Caco-2 (cell line): Measurements from ENCODE around the gene FCHSD2. TPM values are rescaled to one million over a fixed set of nuclear protein-coding genes. Genes with fewer than 3 reads are reported as not detected.
"Not testable (repeated sequence)": the region's sequence is repeated elsewhere in the genome, so short reads cannot be mapped to it uniquely, and the experiment has no call there.

Experiments used
- BruUV-seq: library from RNA; stranded (reverse); fragments of 400-500 nt; replicated peaks from 2 replicates; lab custom pipeline; 2021; lab: Mats Ljungman, UMichigan
- CTCF ChIA-PET: fragments of 300-600 bp; sonication (Branson Sonifier 250); formaldehyde crosslinking; loops from one replicate; lab custom pipeline; 2022; ENCODE audit warnings: antibody characterized with exemption; lab: Charles Lee
- POLR2A ChIA-PET: fragments of 300-600 bp; sonication (Branson Sonifier 250); formaldehyde crosslinking; loops from one replicate; lab custom pipeline; 2022; ENCODE audit warnings: antibody characterized with exemption; lab: Charles Lee
- DNase-seq, 2 experiments: peaks; one replicate each; pipeline versions ENCODE4 v3.0.0 to v3.0.0-alpha.2; 2020 to 2022
- H3K27me3 ChIP-seq: replicated peaks from 2 replicates; pipeline ENCODE4 v1.6.0; 2011; ENCODE audit warnings: low read length; ENCODE audit not compliant: control insufficient read depth, insufficient read depth
- H3K36me3 ChIP-seq: 2 replicates; pipeline ENCODE4 v1.5.1; 2011; ENCODE audit warnings: low read length; ENCODE audit not compliant: control insufficient read depth, insufficient read depth
- H3K4me1 ChIP-seq: fragments of 250-450 bp; sonication (Bioruptor Pico); 2 replicates; pipeline ENCODE4 v1.5.1; 2020; ENCODE audit warnings: mild to moderate bottlenecking
- H3K4me3 ChIP-seq: 2 replicates; pipeline ENCODE4 v1.5.1; 2011; ENCODE audit warnings: low read depth, mild to moderate bottlenecking, control low read depth, low read length
- H3K9me3 ChIP-seq: fragments of 250-450 bp; sonication (Bioruptor Pico); 2 replicates; pipeline ENCODE4 v1.5.1; 2020; ENCODE audit warnings: mild to moderate bottlenecking, moderate library complexity
- H3K27ac Mint-ChIP-seq: one replicate; pipeline ENCODE4 v1.8.0; 2022; ENCODE audit warnings: mixed read lengths; ENCODE audit not compliant: unreplicated experiment
- H3K27me3 Mint-ChIP-seq: one replicate; pipeline ENCODE4 v1.8.0; 2022; ENCODE audit warnings: mixed read lengths; ENCODE audit not compliant: insufficient read depth, unreplicated experiment
- H3K36me3 Mint-ChIP-seq: one replicate; pipeline ENCODE4 v1.8.0; 2022; ENCODE audit warnings: mild to moderate bottlenecking, mixed read lengths; ENCODE audit not compliant: insufficient read depth, unreplicated experiment
- H3K4me1 Mint-ChIP-seq: one replicate; pipeline ENCODE4 v1.8.0; 2022; ENCODE audit warnings: low read depth, mixed read lengths; ENCODE audit not compliant: unreplicated experiment
- H3K4me3 Mint-ChIP-seq: one replicate; pipeline ENCODE4 v1.8.0; 2022; ENCODE audit warnings: mild to moderate bottlenecking, moderate library complexity, mixed read lengths; ENCODE audit not compliant: unreplicated experiment
- H3K9me3 Mint-ChIP-seq: one replicate; pipeline ENCODE4 v1.8.0; 2022; ENCODE audit warnings: mixed read lengths; ENCODE audit not compliant: unreplicated experiment
- intact Hi-C: fragments of 100-400 bp; cut with micrococcal nuclease; formaldehyde crosslinking; loops from one replicate; pipeline ENCODE4 v1.10.0; 2022; ENCODE audit not compliant: unreplicated experiment
- total RNA-seq: library from RNA; stranded (reverse); gene quantifications from 2 replicates; pipeline ENCODE4 v1.2.3, GENCODE V29; 2022
- TF ChIP-seq, protein P1 (sequence below), 2 experiments: fragments of 200-600 bp in 1 of 2; IDR thresholded peaks; 1 replicate in 1 of 2; 2 replicates in 1 of 2; pipeline versions ENCODE4 v1.5.1 to v1.8.0; 2011 to 2022; ENCODE audit warnings: antibody characterized with exemption in 1 of 2, control low read depth in 1 of 2, inconsistent platforms in 1 of 2, low read depth in 1 of 2, low read length in 1 of 2, mild to moderate bottlenecking in 1 of 2, moderate library complexity in 1 of 2; ENCODE audit not compliant: insufficient read depth in 1 of 2, severe bottlenecking in 1 of 2, unreplicated experiment in 1 of 2

The FCHSD2 gene
- total RNA-seq, 1 experiment from 2014 or later, result 32.7 TPM

- Histone ChIP-seq H3K4me3 (no peak overlapping the region), H3K36me3 (no peaks in the 10 kb centered on the region), H3K9me3 (peaks cover 6% of the 10 kb centered on the region; the same call in 1 of the 2 replicates), H3K4me1 (no peaks in the 10 kb centered on the region), H3K27me3 (no peaks in the 10 kb centered on the region)
- intact Hi-C loops, result no loop called here
- ChIA-PET CTCF (no interaction called here), POLR2A (interaction anchor here (0.5 kb wide), 1 partner anchor 539 kb away, joined by 9 read pairs; no protein-coding TSS in a partner anchor)
- DNase-seq, result no peak
- no peaks in the 10 kb centered on the region for H3K4me1 Mint-ChIP-seq
- no peaks in the 10 kb centered on the region for H3K36me3 Mint-ChIP-seq
- TF ChIP-seq, protein P1, sequence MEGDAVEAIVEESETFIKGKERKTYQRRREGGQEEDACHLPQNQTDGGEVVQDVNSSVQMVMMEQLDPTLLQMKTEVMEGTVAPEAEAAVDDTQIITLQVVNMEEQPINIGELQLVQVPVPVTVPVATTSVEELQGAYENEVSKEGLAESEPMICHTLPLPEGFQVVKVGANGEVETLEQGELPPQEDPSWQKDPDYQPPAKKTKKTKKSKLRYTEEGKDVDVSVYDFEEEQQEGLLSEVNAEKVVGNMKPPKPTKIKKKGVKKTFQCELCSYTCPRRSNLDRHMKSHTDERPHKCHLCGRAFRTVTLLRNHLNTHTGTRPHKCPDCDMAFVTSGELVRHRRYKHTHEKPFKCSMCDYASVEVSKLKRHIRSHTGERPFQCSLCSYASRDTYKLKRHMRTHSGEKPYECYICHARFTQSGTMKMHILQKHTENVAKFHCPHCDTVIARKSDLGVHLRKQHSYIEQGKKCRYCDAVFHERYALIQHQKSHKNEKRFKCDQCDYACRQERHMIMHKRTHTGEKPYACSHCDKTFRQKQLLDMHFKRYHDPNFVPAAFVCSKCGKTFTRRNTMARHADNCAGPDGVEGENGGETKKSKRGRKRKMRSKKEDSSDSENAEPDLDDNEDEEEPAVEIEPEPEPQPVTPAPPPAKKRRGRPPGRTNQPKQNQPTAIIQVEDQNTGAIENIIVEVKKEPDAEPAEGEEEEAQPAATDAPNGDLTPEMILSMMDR (IDR thresholded peaks at IDR 0.05; ENCODE audit: insufficient read depth in 1 of 2, low read depth in 1 of 2, low read length in 1 of 2, severe bottlenecking in 1 of 2, unreplicated experiment in 1 of 2), result no peak
- H3K27me3 Mint-ChIP-seq, result no peaks in the 10 kb centered on the region
- no peak overlapping the region for H3K27ac Mint-ChIP-seq
- no peak overlapping the region for H3K4me3 Mint-ChIP-seq
- H3K9me3 Mint-ChIP-seq, result no peaks in the 10 kb centered on the region
- BruUV-seq, result no TSS peak
Observed at GRCh38 chr11:72918851-72919250, 223.3 kb downstream of the FCHSD2 start.

- H3K27me3 Mint-ChIP-seq, result no peaks in the 10 kb centered on the region
- POLR2A ChIA-PET, result no interaction called here
- no peak overlapping the region for H3K27ac Mint-ChIP-seq
- H3K36me3 ChIP-seq, result no peaks in the 10 kb centered on the region
- no peak for DNase-seq
- peaks cover 49% of the 10 kb centered on the region for H3K9me3 Mint-ChIP-seq
- H3K4me1 Mint-ChIP-seq, result no peaks in the 10 kb centered on the region
- H3K4me3 Mint-ChIP-seq, result no peak overlapping the region
- intact Hi-C loops, result no loop called here
- TF ChIP-seq, protein P1 (IDR thresholded peaks at IDR 0.05; ENCODE audit: insufficient read depth in 1 of 2, low read depth in 1 of 2, low read length in 1 of 2, severe bottlenecking in 1 of 2, unreplicated experiment in 1 of 2), result no peak
- H3K9me3 ChIP-seq, result peaks cover 39% of the 10 kb centered on the region
- H3K36me3 Mint-ChIP-seq, result peaks cover 23% of the 10 kb centered on the region
- no TSS peak for BruUV-seq
- CTCF ChIA-PET, result no interaction called here
- no peak overlapping the region for H3K4me3 ChIP-seq
- H3K27me3 ChIP-seq, result no peaks in the 10 kb centered on the region
- no peaks in the 10 kb centered on the region for H3K4me1 ChIP-seq
Observed at GRCh38 chr11:72912253-72912652, 229.9 kb downstream of the FCHSD2 start.

DNA sequence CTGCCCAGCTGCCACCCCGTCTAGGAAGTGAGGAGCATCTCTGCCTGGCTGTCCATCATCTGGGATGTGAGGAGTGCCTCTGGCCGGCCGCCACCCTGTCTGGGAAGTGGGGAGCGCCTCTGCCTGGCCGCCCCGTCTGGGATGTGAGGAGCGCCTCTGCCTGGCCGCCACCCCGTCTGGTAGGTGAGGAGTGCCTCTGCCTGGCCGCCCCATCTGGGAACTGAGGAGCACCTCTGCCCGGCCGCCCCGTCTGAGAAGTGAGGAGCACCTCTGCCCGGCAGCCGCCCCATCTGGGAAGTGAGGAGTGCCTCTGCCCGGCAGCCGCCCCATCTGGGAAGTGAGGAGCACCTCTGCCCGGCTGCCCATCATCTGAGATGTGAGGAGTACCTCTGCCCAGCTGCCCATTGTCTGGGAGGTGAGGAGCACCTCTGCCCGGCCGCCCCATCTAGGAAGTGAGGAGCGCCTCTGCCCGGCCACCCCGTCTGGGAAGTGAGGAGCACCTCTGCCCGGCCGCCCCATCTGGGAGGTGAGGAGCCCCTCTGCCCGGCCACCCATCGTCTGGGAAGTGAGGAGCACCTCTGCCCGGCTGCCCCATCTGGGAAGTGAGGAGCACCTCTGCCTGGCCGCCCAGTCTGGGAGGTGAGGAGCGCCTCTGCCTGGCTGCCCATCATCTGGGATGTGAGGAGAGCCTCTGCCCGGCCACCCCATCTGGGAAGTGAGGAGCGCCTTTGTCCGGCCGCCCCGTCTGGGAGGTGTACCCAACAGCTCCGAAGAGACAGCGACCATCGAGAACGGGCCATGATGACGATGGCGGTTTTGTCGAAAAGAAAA, 232.3 kb downstream of the FCHSD2 start:
- H3K27ac Mint-ChIP-seq, H3K27me3 ChIP-seq, H3K36me3 ChIP-seq, H3K4me3 Mint-ChIP-seq, POLR2A ChIA-PET, H3K4me1 ChIP-seq, BruUV-seq, intact Hi-C loops, H3K27me3 Mint-ChIP-seq, H3K4me3 ChIP-seq, DNase-seq, CTCF ChIA-PET, H3K4me1 Mint-ChIP-seq: not testable (repeated sequence)
- H3K36me3 Mint-ChIP-seq, result peaks cover 23% of the 10 kb centered on the region
- peaks cover 57% of the 10 kb centered on the region for H3K9me3 Mint-ChIP-seq
- H3K9me3 ChIP-seq, result peaks cover 39% of the 10 kb centered on the region
